ENCODE results near the gene RCC1. TPM values are rescaled to one million over a fixed set of nuclear protein-coding genes. Genes with fewer than 3 reads are reported as not detected.

The RCC1 gene
- total RNA-seq, 1 donor from 2014 or later, result 58.4 TPM

GRCh38 chr1:28552758-28553663 lies 47.2 kb downstream of the RCC1 start, which contains the start of gene TRNAU1AP:
Gene TRNAU1AP (plus strand): TSS chr1:28553085. CDS start chr1:28553111, 26 bp downstream.
- no peak for TF ChIP-seq CTCF (IDR thresholded peaks at IDR 0.05; ENCODE audit: unreplicated experiment)
- H3K4me3 Mint-ChIP-seq (ENCODE audit: low read depth), result peak within 1 kb of the TSS; percentile 99
- no peaks in the 10 kb centered on the region for H3K9me3 Mint-ChIP-seq (ENCODE audit: low read depth)
- peak; percentile 92 for DNase-seq (ENCODE audit: low spot score, unreplicated experiment)
- H3K27ac Mint-ChIP-seq, result peak within 1 kb of the TSS; percentile 98
- no peaks in the 10 kb centered on the region for H3K27me3 Mint-ChIP-seq
- H3K4me1 Mint-ChIP-seq (ENCODE audit: low read depth), result peaks cover 4% of the 10 kb centered on the region
- peaks cover 6% of the 10 kb centered on the region for H3K36me3 Mint-ChIP-seq (ENCODE audit: insufficient read depth)

GRCh38 chr1:28560886-28561285 lies 55.0 kb downstream of the RCC1 start:
- no peaks in the 10 kb centered on the region for H3K27me3 Mint-ChIP-seq
- H3K4me3 Mint-ChIP-seq (ENCODE audit: low read depth), result no peak overlapping the region
- H3K4me1 Mint-ChIP-seq (ENCODE audit: low read depth), result no peaks in the 10 kb centered on the region
- no peak for TF ChIP-seq CTCF (IDR thresholded peaks at IDR 0.05; ENCODE audit: unreplicated experiment)
- no peak overlapping the region for H3K27ac Mint-ChIP-seq
- H3K36me3 Mint-ChIP-seq (ENCODE audit: insufficient read depth), result peaks cover 17% of the 10 kb centered on the region
- no peaks in the 10 kb centered on the region for H3K9me3 Mint-ChIP-seq (ENCODE audit: low read depth)
- no peak for DNase-seq (ENCODE audit: low spot score, unreplicated experiment)

DNA sequence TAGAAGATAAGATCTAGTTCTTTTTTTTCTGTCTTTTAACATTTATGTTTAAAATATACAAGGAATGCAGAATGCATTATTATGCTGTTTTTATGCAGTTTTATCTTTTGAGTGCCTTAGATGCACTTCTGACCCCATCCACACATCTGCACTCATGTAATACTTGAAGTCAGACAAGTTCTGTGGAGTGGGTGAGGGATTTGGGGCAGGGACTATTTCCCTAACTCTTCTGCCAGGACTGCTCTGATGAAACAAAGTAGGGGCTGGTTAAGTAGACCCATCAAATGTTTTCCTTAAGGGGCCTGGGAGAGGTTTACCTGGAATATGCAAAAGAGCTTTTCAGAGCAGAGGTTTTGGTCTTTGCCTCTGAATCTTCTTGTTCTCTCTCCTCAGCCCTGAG lies 58.5 kb downstream of the RCC1 start:
- no peaks in the 10 kb centered on the region for H3K9me3 Mint-ChIP-seq (ENCODE audit: low read depth)
- no peak for TF ChIP-seq CTCF (IDR thresholded peaks at IDR 0.05; ENCODE audit: unreplicated experiment)
- DNase-seq (ENCODE audit: low spot score, unreplicated experiment), result no peak
- no peaks in the 10 kb centered on the region for H3K4me1 Mint-ChIP-seq (ENCODE audit: low read depth)
- peaks cover 23% of the 10 kb centered on the region for H3K36me3 Mint-ChIP-seq (ENCODE audit: insufficient read depth)
- no peaks in the 10 kb centered on the region for H3K27me3 Mint-ChIP-seq
- no peak overlapping the region for H3K4me3 Mint-ChIP-seq (ENCODE audit: low read depth)
- H3K27ac Mint-ChIP-seq, result no peak overlapping the region

DNA sequence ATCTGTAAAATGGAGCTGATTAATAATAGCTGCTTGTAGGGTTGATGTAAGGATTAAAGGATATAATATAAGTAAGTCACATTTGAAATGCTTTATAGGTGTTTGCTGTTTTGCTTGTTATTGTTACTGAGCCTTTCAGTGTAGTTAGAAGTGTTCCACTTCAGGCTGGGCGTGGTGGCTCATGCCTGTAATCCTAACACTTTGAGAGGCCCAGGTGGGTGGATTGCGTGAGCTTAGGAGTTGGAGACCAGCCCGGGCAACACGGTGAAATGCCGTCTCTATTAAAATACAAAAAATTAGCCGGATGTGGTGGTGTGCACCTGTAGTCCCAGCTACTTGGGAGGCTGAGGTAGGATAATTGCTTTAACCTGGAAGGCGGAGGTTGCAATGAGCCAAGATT lies 59.2 kb downstream of the RCC1 start:
- peaks cover 20% of the 10 kb centered on the region for H3K36me3 Mint-ChIP-seq (ENCODE audit: insufficient read depth)

GRCh38 chr1:28565726-28566125 lies 59.9 kb downstream of the RCC1 start:
- peaks cover 19% of the 10 kb centered on the region for H3K36me3 Mint-ChIP-seq (ENCODE audit: insufficient read depth)

More for the DNA sequence above, 59.2 kb downstream of the RCC1 start:
- Mint-ChIP-seq H3K4me3 (ENCODE audit: low read depth) (no peak overlapping the region), H3K27ac (no peak overlapping the region), H3K27me3 (no peaks in the 10 kb centered on the region), H3K4me1 (ENCODE audit: low read depth) (no peaks in the 10 kb centered on the region), H3K9me3 (ENCODE audit: low read depth) (no peaks in the 10 kb centered on the region)
- no peak for DNase-seq (ENCODE audit: low spot score, unreplicated experiment)
- TF ChIP-seq CTCF (IDR thresholded peaks at IDR 0.05; ENCODE audit: unreplicated experiment), result no peak

More at GRCh38 chr1:28565726-28566125, 59.9 kb downstream of the RCC1 start:
- no peak overlapping the region for H3K4me3 Mint-ChIP-seq (ENCODE audit: low read depth)
- DNase-seq (ENCODE audit: low spot score, unreplicated experiment), result no peak
- H3K4me1 Mint-ChIP-seq (ENCODE audit: low read depth), result no peaks in the 10 kb centered on the region
- no peak overlapping the region for H3K27ac Mint-ChIP-seq
- no peaks in the 10 kb centered on the region for H3K9me3 Mint-ChIP-seq (ENCODE audit: low read depth)
- no peak for TF ChIP-seq CTCF (IDR thresholded peaks at IDR 0.05; ENCODE audit: unreplicated experiment)
- H3K27me3 Mint-ChIP-seq, result no peaks in the 10 kb centered on the region
